Measurements from ENCODE around the gene TMOD1.

TMOD1 gene

DNA sequence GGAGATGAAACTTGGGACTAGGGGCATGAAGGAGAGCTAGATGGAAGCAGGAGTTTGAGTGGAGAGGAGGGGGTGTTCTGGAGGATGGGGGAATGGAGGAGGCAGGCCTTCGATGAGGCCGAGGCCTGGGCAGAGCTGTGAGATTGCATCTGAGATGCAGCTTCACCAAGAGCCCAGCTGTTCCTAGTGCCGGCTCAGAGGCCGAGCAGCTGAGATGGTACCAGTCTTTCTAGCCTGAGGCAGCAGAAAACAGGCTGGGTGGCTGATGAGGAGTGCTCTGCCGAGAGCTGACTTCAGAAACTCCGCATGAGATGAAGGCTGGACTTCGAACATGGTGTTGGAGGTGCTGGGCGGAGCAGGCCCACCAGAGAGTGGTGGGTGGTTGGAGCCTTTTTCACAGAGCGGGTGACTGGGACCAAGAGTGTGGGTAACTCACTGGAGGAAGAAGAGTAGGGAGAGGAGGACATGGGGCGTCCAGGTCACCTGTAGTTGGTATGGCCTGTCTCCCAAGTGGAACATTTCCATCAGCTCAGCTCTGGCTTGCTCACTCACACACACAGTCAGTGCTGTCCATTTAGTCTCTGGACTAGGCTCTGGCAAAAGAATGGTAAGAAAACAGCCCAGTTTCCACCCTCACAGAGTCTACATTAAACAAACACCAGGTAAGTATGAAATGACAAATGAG lies 54.7 kb downstream of the TMOD1 start:
- no peak overlapping the region for H3K4me3 ChIP-seq (ENCODE audit: low read length)
- no peak for TF ChIP-seq ZNF274 (IDR thresholded peaks at IDR 0.05; ENCODE audit: low read depth, low read length)

DNA sequence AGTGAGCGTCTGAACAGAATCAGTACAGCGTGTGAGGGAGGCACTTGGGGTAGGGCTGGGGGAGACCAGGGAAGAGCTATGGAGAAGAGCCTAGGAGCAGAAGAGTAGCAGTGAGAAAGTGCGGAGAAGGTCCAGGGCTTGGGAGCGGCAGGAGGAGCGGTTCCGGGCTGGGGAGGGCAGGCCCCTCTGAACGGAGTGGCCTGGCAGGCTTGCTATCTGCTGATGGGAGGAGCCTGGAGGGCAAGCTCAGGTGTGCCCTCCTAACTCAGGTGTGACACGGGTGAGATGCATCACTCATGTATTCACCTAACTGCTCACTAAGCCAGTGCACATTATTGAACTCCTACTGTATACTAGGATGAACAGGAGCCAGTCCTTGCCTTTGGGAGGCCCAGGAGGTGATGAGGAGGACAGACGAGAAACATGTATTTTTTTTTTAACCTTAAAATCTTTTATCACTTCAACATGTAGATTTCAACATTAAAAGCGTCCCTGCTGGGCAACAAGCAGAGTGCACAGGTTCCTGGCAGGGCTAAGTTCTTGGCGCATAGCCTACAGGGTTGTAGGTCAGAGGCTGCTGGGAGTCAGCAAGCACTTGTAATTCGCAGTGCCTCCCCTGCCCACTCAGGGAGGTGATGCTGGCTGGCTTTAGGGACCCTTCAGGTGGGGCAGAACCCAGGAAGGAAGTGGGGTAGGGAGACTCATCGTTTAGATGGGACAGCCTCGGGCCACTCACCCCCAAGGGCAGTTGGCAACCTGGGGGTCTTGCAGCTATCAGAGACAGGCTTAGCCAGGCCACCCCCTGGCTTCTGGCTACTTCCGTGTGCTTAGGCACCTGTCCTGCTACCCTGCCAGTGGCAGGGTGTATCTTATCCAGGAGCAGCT lies 55.5 kb downstream of the TMOD1 start:
- H3K4me3 ChIP-seq (ENCODE audit: low read length): no peak overlapping the region
- TF ChIP-seq ZNF274 (IDR thresholded peaks at IDR 0.05; ENCODE audit: low read depth, low read length): no peak

DNA sequence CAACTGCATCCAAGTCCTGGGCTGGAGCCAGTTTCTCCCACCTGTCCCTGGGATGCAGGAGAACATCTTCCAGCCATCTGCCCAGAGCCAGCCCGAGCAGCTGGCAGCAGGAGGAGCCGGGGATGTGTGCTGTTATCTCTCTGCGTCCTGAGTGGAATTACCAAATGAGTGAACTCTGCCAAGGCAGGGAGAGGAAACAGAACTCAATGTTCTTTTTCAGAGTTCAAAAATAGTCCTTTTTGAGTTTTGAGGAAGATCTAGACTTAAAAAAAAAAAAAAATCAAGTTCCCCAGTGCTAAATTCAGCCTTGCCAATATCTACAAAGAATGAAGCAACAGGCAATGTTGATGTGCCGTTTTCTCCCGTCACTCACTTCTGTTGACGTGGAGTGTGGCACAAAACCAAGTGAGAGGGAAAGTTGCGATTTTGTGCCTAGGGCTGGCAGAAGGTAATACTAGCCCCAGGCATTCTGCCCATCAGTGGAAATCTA lies 56.2 kb downstream of the TMOD1 start:
- TF ChIP-seq ZNF274 (IDR thresholded peaks at IDR 0.05; ENCODE audit: low read depth, low read length): no peak
- no peak overlapping the region for H3K4me3 ChIP-seq (ENCODE audit: low read length)

DNA sequence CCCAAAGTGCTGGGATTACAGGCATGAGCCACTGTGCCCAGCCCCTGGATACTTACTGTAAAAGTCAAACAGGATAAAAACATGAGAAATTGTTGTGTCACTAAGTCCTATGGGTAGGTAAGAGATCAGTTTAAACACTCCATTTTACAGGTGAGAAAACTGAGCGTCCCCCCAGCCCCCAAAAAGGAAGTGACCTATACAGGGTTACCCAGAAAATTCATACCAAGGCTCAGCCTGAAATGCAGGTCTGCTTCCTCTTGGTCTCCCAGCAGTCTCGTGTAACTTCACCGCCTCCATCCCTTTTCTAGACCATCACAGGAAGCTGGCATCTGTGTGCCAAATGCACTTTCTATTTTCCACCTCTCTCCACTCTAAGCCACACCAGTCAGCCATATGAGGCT lies 57.2 kb downstream of the TMOD1 start:
- TF ChIP-seq ZNF274 (IDR thresholded peaks at IDR 0.05; ENCODE audit: low read depth, low read length): no peak
- H3K4me3 ChIP-seq (ENCODE audit: low read length): no peak overlapping the region

DNA sequence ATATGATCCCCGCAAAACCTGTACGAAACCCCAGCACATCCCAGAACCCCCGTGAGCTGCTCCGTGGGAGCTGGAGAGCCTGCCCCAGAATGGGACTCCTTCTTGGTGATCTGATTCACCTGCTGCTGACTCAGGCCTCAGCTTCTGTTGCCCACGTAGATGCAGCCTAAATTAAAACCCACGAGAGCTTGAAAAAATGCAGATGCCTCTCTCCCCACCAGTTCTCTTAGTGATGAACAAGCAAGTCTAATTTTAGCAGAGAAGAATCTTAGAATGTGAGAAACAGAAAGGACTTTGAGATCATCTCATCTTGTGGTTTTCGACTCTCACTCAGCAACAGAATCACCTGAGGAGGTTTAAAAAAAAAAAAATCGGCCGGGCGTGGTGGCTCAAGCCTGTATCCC lies 57.6 kb downstream of the TMOD1 start:
- H3K4me3 ChIP-seq (ENCODE audit: low read length): no peak overlapping the region
- no peak for TF ChIP-seq ZNF274 (IDR thresholded peaks at IDR 0.05; ENCODE audit: low read depth, low read length)

DNA sequence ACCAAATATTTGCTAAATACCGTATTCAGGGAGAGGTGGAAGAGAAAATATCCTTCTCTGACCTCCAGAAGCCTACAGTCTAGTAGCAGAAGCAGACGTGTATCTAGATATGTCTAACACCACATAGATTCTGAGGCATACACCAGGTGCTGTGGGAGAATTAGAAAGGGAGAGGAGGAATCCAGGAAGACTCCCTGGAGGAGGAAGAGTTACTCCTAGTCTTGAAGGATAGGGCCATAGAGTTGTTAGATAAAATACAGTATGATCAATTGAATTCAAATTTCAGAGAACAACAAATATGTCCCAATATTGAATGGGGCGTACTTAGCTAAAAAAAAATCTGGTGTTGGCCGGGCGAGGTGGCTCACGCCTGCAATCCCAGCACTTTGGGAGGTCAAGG lies 58.7 kb downstream of the TMOD1 start:
- TF ChIP-seq ZNF274 (IDR thresholded peaks at IDR 0.05; ENCODE audit: low read depth, low read length): no peak
- no peak overlapping the region for H3K4me3 ChIP-seq (ENCODE audit: low read length)

DNA sequence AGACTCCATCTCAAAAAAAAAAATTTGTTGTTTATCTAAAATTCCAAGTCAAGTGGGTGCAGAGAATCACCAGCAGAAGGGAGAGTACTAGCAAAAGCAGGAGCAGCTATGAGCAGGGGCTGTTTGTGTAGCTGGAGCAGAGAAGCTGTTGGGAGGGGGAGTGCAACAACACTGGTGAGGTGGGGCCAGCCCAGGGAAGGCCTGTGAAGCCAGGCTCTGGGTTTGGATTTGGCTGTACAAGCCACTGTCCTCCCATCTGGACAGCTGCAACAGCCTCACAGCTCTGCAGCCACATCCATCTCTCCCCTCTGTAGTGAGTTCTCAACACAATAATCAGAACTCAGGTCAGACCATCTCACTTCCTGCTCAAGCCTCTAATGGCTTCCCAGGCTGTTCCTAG lies 59.4 kb downstream of the TMOD1 start:
- no peak overlapping the region for H3K4me3 ChIP-seq (ENCODE audit: low read length)
- no peak for TF ChIP-seq ZNF274 (IDR thresholded peaks at IDR 0.05; ENCODE audit: low read depth, low read length)

DNA sequence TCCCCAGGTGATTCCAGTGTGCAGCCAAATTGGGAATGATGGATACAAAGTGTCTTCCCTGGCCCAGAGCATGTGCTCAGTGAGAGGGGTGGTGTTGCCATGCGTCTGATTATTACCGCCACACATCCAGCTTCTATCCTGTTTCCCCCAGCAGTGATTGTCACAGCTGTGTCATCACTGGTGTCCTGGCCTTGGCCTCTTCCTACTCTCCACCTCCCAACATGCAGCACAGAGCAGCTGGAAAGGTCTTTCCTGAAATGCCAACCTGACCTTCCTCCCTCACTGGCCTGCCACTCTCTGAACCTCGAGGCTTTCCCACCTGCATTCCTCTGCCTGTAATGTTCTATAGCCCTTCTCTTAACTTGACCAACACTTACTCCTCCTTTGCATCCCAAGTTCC lies 60.0 kb downstream of the TMOD1 start:
- no peak overlapping the region for H3K4me3 ChIP-seq (ENCODE audit: low read length)
- no peak for TF ChIP-seq ZNF274 (IDR thresholded peaks at IDR 0.05; ENCODE audit: low read depth, low read length)

DNA sequence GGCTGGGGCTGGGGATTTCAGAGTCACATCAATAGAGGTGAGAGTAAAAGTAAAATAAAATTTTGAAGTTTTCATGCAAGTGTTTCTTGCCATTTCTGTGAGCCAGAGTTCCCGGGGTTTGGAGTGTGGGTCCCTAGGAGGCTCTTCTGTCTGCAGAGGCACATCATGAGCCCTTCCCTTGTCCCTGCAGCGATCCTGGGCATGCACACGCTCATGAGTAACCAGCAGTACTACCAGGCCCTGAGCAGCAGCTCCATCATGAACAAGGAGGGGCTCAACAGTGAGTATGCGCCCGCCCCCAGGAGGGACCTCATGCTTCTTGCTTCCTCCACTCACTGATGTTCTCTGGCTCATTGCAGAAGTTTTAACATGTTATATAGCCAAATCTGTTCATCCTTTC lies 61.1 kb downstream of the TMOD1 start:
- TF ChIP-seq ZNF274 (IDR thresholded peaks at IDR 0.05; ENCODE audit: low read depth, low read length): no peak

DNA sequence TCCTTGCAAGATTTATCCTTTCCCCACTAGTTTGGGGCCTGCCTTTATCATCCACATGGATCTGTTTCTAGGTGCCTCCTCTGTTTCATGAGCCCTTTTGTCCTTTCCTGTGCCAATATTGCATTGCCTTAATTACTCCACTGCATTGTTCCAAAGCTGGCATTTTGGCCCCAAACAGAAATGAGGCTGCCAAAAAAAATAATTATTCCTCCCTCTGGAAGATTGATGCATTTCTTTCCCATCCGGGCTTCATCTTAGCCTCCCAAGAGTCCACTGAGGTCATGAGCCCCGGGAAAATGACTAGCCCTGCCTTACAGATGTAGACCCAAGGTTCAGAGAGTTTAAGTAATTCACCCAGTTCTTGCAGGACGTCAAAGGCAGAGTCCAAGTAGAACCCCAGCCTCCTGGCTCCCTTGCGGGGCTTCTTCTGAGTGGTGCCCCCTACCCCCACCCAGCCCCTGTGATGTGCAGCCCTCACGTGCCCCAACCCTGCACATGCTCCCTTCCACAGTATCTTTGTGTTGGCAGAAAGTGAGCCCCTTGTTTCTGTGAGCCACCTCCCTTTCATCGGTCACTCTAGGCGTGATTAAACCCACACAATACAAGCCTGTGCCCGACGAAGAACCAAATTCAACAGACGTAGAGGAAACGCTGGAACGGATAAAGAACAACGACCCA lies 62.1 kb downstream of the TMOD1 start:
- no peak overlapping the region for H3K4me3 ChIP-seq (ENCODE audit: low read length)
- no peak for TF ChIP-seq ZNF274 (IDR thresholded peaks at IDR 0.05; ENCODE audit: low read depth, low read length)

More for the DNA sequence above, 61.1 kb downstream of the TMOD1 start:
- H3K4me3 ChIP-seq (ENCODE audit: low read length): no peak overlapping the region

DNA sequence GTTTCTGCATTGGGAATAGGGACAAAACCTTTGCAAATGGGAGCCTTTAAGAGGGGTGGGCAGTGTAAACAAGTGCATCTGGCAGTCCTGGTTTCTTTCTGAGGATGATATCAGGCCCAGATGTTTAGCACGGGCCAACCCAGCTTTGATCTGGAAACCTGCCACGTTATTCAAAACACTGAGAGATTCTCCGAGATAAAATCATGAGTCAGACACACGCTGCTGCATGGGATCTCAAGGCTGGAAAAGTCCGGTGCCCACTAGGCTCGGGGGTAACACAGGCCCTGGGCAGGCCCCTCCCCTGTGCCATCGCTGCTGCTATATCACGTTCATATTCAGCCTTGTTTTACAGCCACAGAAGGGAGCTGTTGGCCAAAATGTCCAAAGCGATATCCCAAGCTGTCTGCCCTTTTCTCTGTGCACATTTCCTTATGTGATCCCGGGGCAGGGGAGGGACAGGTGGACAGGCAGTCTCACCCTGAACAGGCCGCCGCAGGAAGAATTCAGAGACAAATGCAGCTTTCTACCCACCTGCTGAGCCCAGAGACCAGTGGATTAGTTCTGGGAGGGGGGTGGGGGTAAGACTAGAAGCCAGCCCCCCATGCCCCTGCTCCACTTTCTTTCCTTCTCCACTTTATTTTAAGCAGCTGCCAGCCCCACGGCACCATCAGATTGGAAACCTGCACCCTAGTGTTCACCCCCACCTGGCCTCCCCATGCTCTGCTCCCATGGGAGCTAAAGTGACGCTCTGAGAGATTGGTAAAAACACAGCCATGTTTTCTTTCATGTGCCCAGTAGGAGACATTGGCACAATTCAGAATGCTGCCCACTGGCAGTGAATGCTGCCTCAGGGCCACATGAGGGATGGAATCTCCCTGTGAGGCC lies 63.1 kb downstream of the TMOD1 start:
- TF ChIP-seq ZNF274 (IDR thresholded peaks at IDR 0.05; ENCODE audit: low read depth, low read length): no peak

DNA sequence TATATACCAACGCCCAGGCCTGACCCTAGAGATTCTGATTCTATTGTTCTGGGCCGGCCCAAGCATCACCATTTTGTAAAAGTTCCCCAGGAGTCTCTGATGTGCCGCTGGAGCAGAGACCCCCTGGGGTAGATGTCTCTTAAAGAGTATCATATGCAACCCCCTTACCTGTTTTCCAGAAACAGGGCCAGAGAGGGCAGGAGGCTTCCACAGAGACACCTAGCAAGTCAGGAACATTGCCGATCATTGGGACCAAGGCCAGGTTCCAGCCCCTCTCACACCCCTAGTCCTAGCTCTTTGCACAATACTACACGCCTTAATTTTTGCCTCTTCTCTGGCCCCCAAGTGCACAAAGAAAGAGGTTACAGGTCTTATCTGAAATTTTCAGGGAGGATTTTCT lies 63.8 kb downstream of the TMOD1 start:
- no peak overlapping the region for H3K4me3 ChIP-seq (ENCODE audit: low read length)
- TF ChIP-seq ZNF274 (IDR thresholded peaks at IDR 0.05; ENCODE audit: low read depth, low read length): no peak

More for the DNA sequence above, 63.1 kb downstream of the TMOD1 start:
- no peak overlapping the region for H3K4me3 ChIP-seq (ENCODE audit: low read length)

DNA sequence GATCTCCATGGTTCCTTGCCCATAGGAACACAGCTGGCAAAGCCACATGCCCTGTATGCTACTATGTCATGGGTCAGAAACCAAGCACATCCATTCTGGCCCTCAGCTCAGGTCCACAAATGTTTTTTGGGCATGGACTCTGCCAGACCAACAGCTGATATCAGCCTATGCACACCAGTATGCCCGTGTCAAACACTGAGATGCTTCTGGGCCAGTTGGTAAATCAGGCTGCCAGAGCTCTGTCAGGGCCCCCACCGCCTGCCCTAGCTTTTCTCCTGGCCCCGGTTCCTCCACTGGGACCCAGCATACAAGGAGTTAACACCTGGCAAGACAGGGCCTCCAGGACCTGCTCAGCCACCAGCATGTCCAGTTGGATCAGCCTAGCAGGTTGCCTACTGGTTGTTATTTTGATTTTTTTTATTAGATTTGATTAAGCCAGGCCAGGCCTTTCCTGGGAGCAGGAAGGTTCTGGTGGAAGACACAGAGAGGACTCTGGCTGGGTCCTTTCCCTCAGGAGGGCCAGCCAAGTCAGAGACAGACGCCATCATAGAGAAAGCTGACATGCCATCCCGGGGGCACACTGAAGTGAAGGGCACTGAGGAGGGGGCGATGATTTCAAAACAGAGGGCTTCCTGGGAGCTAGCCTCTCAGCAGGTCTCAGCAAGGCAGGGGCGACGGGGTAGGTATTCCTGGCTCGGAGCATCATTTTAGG lies 65.9 kb downstream of the TMOD1 start:
- no peak overlapping the region for H3K4me3 ChIP-seq (ENCODE audit: low read length)
- TF ChIP-seq ZNF274 (IDR thresholded peaks at IDR 0.05; ENCODE audit: low read depth, low read length): no peak
